MM.1S (cell line): ENCODE measurements around the gene ZNF23.

Experiments used
- EZH2 ChIP-seq: fragments of 300-600 bp; sonication (generic); optimal IDR thresholded peaks from 2 replicates; pipeline ENCODE3; 2017; ENCODE audit warnings: low read depth, mild to moderate bottlenecking, antibody characterized with exemption, low read length, mixed read lengths
- EZH2phosphoT487 ChIP-seq: fragments of 300-600 bp; sonication (generic); IDR thresholded peaks from 2 replicates; pipeline ENCODE4 v1.6.1; 2018; ENCODE audit warnings: antibody characterized with exemption, low read length
- TF ChIP-seq, protein P1 (sequence below): fragments of 300-600 bp; sonication (generic); IDR thresholded peaks from 2 replicates; pipeline ENCODE4 v1.5.1; 2016; ENCODE audit warnings: antibody characterized with exemption, low read length, mixed read lengths

DNA sequence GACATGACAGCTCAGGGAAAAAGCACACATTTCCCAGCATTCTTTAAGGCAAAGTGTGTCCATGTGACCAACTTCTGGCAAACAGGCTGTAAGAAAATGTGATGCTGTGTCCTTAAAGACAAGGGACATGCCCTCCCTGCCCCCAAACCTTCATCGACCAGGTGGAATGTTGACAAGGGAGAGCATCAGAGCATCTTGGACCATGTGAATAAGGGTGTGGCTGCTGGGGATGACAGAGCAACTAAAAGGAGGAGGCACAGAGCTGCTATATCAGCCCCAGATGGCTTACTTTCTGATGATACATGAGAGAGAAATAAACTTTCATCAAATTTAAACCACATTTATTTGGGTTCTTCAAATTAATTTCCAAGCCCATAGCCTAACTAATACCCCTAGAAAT is 2.2 kb upstream of the ZNF23 start:
- TF ChIP-seq, protein P1, sequence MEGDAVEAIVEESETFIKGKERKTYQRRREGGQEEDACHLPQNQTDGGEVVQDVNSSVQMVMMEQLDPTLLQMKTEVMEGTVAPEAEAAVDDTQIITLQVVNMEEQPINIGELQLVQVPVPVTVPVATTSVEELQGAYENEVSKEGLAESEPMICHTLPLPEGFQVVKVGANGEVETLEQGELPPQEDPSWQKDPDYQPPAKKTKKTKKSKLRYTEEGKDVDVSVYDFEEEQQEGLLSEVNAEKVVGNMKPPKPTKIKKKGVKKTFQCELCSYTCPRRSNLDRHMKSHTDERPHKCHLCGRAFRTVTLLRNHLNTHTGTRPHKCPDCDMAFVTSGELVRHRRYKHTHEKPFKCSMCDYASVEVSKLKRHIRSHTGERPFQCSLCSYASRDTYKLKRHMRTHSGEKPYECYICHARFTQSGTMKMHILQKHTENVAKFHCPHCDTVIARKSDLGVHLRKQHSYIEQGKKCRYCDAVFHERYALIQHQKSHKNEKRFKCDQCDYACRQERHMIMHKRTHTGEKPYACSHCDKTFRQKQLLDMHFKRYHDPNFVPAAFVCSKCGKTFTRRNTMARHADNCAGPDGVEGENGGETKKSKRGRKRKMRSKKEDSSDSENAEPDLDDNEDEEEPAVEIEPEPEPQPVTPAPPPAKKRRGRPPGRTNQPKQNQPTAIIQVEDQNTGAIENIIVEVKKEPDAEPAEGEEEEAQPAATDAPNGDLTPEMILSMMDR: no peak
- no peak for TF ChIP-seq EZH2
- TF ChIP-seq EZH2phosphoT487: no peak
